Activated T-cell treated with anti-CD3 and anti-CD28 coated beads, Interleukin-2, amount 50 U/mL, for 24 hours (primary cell): ENCODE results near the gene KLHDC8B.

Experiments used
- DNase-seq: peaks from one replicate; pipeline ENCODE4 v3.0.0-alpha.2; 2020
- H3K27ac Mint-ChIP-seq: 2 replicates; pipeline ENCODE4 v1.8.0; 2020; ENCODE audit warnings: mild to moderate bottlenecking, mixed read lengths
- H3K27me3 Mint-ChIP-seq: 2 replicates; pipeline ENCODE4 v1.8.0; 2020; ENCODE audit warnings: mixed read lengths
- H3K36me3 Mint-ChIP-seq: 2 replicates; pipeline ENCODE4 v1.8.0; 2020; ENCODE audit warnings: low read depth, mixed read lengths
- H3K4me1 Mint-ChIP-seq: 2 replicates; pipeline ENCODE4 v1.8.0; 2020; ENCODE audit warnings: low read depth, mixed read lengths
- H3K4me3 Mint-ChIP-seq: 2 replicates; pipeline ENCODE4 v1.8.0; 2020; ENCODE audit warnings: mild to moderate bottlenecking, moderate library complexity, mixed read lengths
- H3K9me3 Mint-ChIP-seq: 2 replicates; pipeline ENCODE4 v1.8.0; 2020; ENCODE audit warnings: mixed read lengths

Gene KLHDC8B

DNA sequence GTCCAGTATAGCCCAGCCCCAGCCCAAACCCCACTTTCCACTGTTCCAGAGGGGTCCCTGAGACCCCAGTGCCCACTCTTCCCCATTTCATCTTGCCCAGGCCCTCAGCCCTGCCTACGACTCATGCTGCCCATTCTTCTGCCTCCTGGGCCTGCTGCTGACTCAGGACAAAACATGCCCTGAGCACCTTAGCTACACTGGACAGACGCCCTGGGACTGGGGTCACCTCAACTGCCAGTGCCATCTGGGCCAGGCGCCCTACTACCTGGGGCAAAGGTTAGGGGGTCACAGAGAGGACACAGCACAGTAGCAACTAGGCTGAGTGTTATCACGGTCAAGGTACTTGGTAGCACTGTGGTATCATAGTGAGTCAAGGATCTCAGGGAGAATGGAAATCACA lies 35.9 kb upstream of the KLHDC8B start:
- no peak for DNase-seq
- no peaks in the 10 kb centered on the region for H3K9me3 Mint-ChIP-seq
- peaks cover 33% of the 10 kb centered on the region for H3K27me3 Mint-ChIP-seq
- H3K4me1 Mint-ChIP-seq = peaks cover 1% of the 10 kb centered on the region
- H3K36me3 Mint-ChIP-seq = no peaks in the 10 kb centered on the region
- H3K27ac Mint-ChIP-seq = no peak overlapping the region
- no peak overlapping the region for H3K4me3 Mint-ChIP-seq

DNA sequence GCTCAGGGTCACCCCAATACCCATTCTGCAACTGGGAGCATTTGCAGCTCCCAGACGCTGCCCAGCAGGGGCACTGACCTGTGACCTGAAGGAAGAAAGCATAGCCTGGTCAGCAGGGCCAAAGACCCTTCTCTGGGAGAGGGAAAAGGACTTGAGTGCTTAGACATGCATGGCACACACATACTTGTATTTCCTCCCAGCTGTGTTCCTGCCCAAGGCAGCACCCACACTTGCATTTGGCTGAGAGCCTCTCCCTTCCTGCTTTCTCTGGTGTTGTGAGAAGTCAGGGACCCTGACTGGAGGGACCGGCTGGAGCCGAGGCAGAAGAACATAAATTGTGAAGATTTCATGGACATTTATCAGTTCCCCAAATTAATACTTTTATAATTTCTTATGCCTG lies 31.3 kb upstream of the KLHDC8B start:
- Mint-ChIP-seq H3K9me3 (peaks cover 4% of the 10 kb centered on the region), H3K27ac (no peak overlapping the region), H3K27me3 (peaks cover 6% of the 10 kb centered on the region), H3K4me1 (no peaks in the 10 kb centered on the region), H3K36me3 (no peaks in the 10 kb centered on the region), H3K4me3 (no peak overlapping the region)
- DNase-seq = no peak

DNA sequence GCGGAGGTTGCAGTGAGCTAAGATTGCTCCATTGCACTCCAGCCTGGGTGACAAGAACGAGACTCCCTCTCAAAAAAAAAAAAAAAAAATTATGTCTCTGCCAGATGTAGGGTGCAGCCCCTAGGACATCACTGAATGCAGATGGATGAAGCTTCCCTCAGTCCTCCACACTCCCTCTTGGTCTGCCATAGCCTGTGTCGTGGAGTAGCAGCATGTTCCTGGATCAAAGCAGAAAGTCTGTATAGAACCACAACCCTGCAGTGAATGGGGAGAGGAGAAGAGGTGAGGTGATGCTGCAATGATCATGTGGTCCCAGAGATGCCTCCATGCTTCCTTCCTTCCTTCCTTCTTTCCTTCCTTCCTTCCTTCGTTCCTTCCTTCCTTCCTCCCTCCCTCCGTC lies 23.2 kb upstream of the KLHDC8B start:
- no peaks in the 10 kb centered on the region for H3K4me1 Mint-ChIP-seq
- H3K27ac Mint-ChIP-seq = no peak overlapping the region
- no peaks in the 10 kb centered on the region for H3K27me3 Mint-ChIP-seq
- no peak overlapping the region for H3K4me3 Mint-ChIP-seq
- H3K36me3 Mint-ChIP-seq = no peaks in the 10 kb centered on the region
- no peak for DNase-seq
- H3K9me3 Mint-ChIP-seq = no peaks in the 10 kb centered on the region

DNA sequence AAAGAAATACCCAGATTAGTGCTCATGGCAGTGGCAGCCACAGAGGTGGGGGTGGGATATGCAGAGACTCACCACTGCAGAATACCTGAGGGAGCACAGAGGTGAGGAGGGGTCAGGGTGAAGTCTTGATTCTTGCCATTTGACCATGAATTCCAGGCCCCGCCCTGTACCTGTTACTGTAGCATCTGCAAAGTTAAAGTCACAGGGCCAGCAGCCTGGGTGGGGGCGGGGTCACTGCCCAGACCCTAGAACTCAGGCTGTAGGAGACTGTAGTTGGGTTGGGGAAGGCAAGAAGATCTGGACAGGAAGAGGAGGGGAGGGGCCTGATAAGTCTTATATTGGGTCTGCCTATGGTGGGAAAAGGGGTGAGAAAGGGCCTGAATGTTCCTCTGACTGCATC lies 19.8 kb upstream of the KLHDC8B start:
- no peak for DNase-seq
- H3K4me3 Mint-ChIP-seq = no peak overlapping the region
- H3K9me3 Mint-ChIP-seq = no peaks in the 10 kb centered on the region
- no peaks in the 10 kb centered on the region for H3K4me1 Mint-ChIP-seq
- H3K36me3 Mint-ChIP-seq = no peaks in the 10 kb centered on the region
- no peak overlapping the region for H3K27ac Mint-ChIP-seq
- no peaks in the 10 kb centered on the region for H3K27me3 Mint-ChIP-seq

DNA sequence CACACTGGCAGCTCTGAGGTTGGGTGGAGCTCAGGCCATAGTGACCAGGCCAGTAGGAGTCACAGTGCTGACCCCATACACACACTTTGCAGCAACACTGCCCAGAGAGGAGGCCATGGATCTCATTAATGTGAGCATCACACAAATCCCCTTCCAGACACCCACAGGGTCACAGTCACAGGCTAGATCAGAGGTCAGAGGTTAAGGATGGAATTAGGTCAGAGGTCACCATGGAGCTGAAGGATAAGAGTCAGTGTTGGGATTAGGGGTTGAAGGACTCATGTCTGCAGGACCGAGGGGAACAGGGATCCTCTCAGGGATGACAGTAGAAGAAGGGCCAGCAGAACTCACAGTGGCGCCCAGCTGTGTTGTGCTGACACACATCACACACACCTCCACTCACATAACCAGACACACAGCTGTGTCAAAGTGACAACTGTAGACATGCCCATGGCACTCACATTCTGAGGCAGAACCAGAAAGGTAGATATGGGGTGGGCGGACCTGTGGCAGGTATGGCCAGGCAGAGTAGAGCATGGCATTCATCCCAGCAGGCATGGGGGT lies 18.0 kb upstream of the KLHDC8B start:
- H3K9me3 Mint-ChIP-seq = no peaks in the 10 kb centered on the region
- DNase-seq = no peak
- H3K27ac Mint-ChIP-seq = no peak overlapping the region
- H3K27me3 Mint-ChIP-seq = no peaks in the 10 kb centered on the region
- no peaks in the 10 kb centered on the region for H3K36me3 Mint-ChIP-seq
- H3K4me1 Mint-ChIP-seq = peaks cover 3% of the 10 kb centered on the region
- H3K4me3 Mint-ChIP-seq = no peak overlapping the region

DNA sequence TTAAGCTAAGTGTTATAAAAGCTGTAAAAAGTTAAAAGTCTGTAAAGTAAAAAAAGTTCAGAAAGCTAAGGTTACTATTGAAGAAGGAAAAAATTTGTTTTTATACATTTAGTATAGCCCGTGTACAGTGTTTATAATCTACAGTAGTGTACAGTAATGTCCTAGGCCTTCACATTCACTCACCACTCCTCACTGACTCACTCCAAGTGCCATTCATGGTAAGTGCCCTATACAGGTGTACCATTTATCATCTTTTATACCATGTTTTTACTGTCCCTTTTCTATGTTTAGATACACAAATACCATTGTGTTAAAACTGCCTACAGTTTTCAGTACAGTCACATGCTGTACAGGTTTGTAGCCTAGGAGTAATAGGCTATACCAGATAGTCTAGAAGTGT lies 14.1 kb upstream of the KLHDC8B start:
- peaks cover 16% of the 10 kb centered on the region for H3K4me1 Mint-ChIP-seq
- H3K27ac Mint-ChIP-seq = no peak overlapping the region
- no peaks in the 10 kb centered on the region for H3K27me3 Mint-ChIP-seq
- DNase-seq = no peak
- H3K4me3 Mint-ChIP-seq = no peak overlapping the region
- H3K9me3 Mint-ChIP-seq = no peaks in the 10 kb centered on the region
- peaks cover 17% of the 10 kb centered on the region for H3K36me3 Mint-ChIP-seq

DNA sequence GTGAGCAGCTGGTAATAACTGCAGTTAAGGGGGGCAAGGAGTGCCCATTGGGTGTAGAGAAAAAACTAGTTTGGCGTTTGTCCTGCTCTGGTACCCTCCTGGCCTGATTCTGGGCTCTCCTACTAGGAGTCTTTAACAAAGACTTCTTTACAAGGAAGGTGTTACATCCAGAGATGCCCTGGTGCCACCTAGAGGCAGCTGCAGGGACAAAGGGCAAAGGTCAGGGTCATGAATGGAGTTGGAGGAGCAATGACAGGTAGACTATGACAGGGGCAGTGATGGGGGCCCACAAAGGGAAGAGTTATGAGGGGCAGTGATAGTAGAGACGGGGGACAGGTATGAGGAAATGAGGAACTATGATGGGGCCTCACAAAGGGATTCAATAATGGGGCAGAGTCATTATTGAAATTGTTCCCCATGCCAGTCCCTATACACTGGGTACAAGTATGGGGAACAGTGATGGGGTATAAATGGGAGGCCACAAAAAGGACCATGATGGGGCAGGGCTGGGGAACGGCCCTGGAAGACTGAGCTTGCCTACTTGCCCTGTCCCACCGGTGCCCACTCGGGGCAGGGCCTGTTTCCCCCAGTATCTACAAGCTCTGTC lies 13.2 kb upstream of the KLHDC8B start:
- peak; percentile 64 for DNase-seq
- H3K9me3 Mint-ChIP-seq = no peaks in the 10 kb centered on the region
- H3K4me1 Mint-ChIP-seq = peaks cover 23% of the 10 kb centered on the region
- H3K27ac Mint-ChIP-seq = peak overlapping the region; percentile 35
- H3K27me3 Mint-ChIP-seq = no peaks in the 10 kb centered on the region
- H3K4me3 Mint-ChIP-seq = no peak overlapping the region
- H3K36me3 Mint-ChIP-seq = peaks cover 25% of the 10 kb centered on the region

DNA sequence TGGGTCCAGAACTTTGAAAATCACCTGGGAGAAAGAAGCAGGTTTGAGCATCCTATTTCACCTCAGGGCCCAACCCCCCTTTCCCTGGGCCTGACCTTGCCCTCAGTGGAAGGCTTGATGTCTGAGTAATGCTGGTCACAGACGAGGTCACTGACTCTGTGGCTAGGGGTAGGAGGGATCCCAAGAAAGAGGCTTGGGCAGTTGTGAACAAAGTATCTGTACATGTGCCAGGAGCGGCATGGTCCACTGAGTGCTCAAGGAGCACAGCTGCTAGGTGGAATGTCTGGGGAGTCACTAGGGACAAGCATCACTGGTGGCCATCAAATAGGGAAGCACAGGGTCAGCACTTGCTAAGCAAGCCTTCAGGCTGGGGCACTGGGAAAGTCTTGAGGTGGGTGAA lies 12.6 kb upstream of the KLHDC8B start:
- Mint-ChIP-seq H3K27ac (peak overlapping the region; percentile 63), H3K27me3 (no peaks in the 10 kb centered on the region), H3K4me3 (no peak overlapping the region), H3K4me1 (peaks cover 27% of the 10 kb centered on the region), H3K9me3 (no peaks in the 10 kb centered on the region), H3K36me3 (peaks cover 31% of the 10 kb centered on the region)
- no peak for DNase-seq

DNA sequence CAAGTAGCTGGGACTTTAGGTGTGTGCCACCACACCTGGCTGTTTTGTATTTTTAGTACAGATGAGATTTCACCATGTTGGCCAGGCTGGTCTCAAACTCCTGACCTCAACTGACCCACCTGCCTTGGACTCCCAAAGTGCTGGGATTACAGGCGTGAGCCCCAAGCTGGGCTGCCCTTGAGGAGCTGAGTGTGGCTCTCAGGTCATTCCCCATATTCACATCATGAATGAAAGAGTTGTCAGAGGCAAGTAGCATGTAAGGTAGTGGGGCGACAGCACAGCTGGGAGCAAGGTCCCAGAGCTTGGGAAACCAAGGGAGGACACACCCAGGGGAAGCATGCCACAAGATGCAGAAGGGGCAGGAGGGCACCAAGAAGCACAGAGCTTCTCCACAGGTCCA lies 10.2 kb upstream of the KLHDC8B start:
- peaks cover 52% of the 10 kb centered on the region for H3K36me3 Mint-ChIP-seq
- no peak for DNase-seq
- peak overlapping the region; percentile 79 for H3K27ac Mint-ChIP-seq
- no peaks in the 10 kb centered on the region for H3K9me3 Mint-ChIP-seq
- no peaks in the 10 kb centered on the region for H3K27me3 Mint-ChIP-seq
- H3K4me1 Mint-ChIP-seq = peaks cover 43% of the 10 kb centered on the region
- H3K4me3 Mint-ChIP-seq = no peak overlapping the region

DNA sequence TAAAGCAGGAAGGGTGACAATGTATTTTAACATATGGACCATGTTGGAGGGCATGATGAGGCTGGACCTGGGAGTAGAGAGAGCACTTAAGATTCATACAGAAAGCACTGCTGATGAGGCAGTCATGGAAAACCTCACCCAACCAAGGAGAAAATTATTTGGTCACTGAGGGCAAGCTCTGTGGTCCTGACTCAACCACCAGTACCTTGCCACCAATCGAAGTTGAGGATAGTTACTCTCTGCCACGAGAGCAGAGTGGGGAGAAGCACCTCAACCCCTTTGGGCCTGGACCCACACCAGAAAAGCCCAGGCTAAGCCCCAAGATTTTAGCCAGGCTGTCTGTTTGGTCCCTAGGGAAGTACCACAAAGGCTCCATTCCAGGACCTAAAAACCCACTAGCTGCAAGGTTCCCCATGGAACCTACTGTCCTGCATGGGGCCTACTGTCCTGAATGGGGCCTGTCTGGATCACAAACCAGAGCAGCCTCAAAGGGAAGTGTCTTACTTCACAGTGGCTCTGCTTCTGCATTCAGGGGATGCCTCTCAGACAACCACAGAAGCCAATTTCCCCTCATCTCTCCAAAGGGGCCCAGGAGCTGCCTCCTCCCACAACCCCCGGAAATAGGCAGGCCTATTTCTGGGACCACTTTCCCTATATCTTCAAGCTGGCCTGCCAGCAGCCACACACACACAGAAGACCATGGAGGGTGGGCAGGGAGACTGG lies 9.4 kb upstream of the KLHDC8B start:
- H3K27ac Mint-ChIP-seq = peak overlapping the region; percentile 79
- DNase-seq = no peak
- H3K36me3 Mint-ChIP-seq = peaks cover 54% of the 10 kb centered on the region
- peaks cover 50% of the 10 kb centered on the region for H3K4me1 Mint-ChIP-seq
- H3K27me3 Mint-ChIP-seq = no peaks in the 10 kb centered on the region
- peaks cover 2% of the 10 kb centered on the region for H3K9me3 Mint-ChIP-seq
- H3K4me3 Mint-ChIP-seq = no peak overlapping the region

DNA sequence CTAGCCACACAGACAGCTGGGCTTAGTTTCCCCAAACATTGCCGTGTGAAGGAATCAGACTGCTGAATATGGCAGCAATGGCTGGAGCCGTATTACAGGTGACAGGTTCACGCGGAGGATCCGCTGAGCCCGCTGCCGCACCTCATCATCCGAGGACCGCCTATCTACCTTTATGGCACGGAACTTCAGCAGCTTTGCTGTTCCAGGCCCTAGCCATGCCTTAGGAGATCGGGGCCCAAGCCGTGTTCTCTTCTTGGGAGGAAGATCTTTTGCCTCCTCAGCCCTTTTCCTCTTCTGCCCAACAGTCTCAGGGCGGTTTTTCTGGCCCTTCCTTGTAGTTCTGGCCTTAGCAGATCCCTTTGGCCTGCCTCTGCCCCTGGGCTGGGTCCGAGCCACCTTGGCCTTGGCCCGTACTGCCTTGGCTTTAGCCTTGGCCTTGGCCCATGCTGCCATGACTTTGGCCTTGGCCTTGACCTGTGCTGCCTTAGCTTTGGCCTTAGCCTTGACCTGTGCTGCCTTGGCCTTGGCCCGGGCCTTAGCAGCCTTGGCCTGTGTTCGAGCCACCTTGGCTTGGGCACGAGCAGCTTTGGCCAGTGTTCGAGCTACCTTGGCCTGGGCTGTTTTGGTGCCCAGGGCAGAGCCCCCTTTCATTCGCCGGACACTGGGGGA lies 8.5 kb upstream of the KLHDC8B start:
- Mint-ChIP-seq H3K36me3 (peaks cover 54% of the 10 kb centered on the region), H3K4me1 (peaks cover 50% of the 10 kb centered on the region), H3K4me3 (no peak overlapping the region), H3K9me3 (peaks cover 2% of the 10 kb centered on the region), H3K27me3 (no peaks in the 10 kb centered on the region), H3K27ac (no peak overlapping the region)
- DNase-seq = no peak

DNA sequence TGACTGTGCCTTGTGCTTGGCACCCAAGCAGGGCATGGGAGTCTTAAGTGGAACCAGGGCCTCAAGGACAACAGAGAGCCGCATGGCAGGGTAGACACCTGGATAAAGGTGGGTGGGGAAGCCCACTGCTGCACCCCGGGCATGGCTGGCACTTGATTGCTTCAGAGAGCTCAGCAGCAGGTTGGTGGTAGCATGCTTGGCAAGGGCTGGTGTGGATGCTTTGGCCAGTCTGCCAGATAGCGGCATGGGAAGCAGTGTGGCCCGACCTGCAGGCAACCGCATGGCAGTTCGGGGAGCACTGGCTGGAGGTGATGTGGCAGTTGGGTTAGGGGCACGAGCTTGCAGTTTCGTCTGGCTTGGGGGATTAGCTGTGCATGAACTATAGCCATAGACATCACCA lies 7.8 kb upstream of the KLHDC8B start:
- H3K9me3 Mint-ChIP-seq = peaks cover 2% of the 10 kb centered on the region
- peak overlapping the region; percentile 18 for H3K4me3 Mint-ChIP-seq
- no peaks in the 10 kb centered on the region for H3K27me3 Mint-ChIP-seq
- no peak for DNase-seq
- peaks cover 47% of the 10 kb centered on the region for H3K4me1 Mint-ChIP-seq
- peak overlapping the region; percentile 95 for H3K27ac Mint-ChIP-seq
- peaks cover 54% of the 10 kb centered on the region for H3K36me3 Mint-ChIP-seq

DNA sequence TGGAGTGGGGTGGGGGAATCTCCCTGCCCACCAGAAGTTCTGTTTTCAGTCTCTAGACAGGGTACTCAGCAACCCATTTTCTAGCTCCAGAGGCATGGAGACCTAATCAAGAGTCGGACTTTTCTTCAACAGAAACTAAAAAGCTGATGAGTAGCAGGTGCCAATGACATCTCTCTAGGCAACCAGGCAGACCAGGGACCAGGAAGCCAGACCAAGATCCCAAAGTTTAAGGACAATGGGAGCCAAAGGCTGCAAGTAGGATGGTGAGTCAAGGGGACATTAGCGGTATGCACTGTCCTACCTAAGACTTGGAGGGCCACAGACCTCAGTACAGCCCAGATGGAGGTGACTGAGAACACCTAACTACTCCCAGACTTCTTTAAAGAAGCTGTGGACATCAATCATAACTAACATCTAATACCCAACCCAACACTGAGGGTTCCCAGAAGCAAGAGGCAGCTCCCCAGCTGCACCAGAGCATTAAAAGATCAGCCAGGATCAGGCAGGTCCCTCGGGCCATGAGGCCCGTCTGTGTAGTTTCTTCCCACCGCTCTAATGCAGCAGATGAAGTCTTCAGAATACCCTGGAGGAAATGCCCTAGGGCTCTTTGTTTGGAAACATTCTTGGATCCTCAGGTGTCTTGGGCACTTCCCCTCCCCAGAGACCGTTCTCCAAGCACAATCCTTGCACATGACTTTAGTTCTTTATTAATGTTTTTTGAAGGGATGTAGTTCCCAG lies 6.2 kb upstream of the KLHDC8B start:
- Mint-ChIP-seq H3K36me3 (peaks cover 52% of the 10 kb centered on the region), H3K27me3 (no peaks in the 10 kb centered on the region), H3K27ac (peak overlapping the region; percentile 95), H3K4me1 (peaks cover 45% of the 10 kb centered on the region), H3K9me3 (peaks cover 2% of the 10 kb centered on the region), H3K4me3 (peak overlapping the region; percentile 93)
- DNase-seq = no peak
